GM18861 (cell line): ENCODE data around the gene TMEM225.
"Not testable (repeated sequence)": the region's sequence is repeated elsewhere in the genome, so short reads cannot be mapped to it uniquely, and the experiment has no call there.

Experiments used
- ATAC-seq: cut with Tn5 transposase; IDR thresholded peaks from one replicate; pipeline ENCODE4 v1.9.1; 2021; ENCODE audit not compliant: unreplicated experiment

The TMEM225 gene

GRCh38 chr11:123885570-123885969, at the start of gene TMEM225:
Gene TMEM225, minus strand, starts transcription at chr11:123885670. Its CDS starts 245 bp downstream, at chr11:123885425.
- no peak for ATAC-seq

DNA sequence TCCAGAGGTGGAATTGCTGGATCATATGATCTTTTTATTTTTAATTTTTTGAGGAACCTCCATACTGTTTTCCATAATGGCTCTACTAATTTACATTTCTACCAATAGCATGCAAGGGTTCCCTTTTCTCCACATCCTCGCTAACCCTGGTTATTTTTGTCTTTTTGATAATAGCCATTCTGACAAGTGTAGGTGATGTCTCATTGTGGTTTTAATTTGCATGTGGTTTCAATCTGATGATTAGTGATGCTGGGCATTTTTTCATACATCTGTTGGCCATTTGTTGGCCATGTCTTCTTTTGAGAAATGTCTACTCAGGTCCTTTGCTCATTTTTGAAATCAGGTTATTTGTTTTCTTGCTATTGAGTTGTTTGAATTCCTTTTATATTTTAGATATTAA, 38.6 kb upstream of the TMEM225 start:
- ATAC-seq: no peak

- no peak for ATAC-seq
Observed at GRCh38 chr11:123920943-123921342, 35.5 kb upstream of the TMEM225 start.

- ATAC-seq: no peak
Observed at GRCh38 chr11:123905826-123906225, 20.4 kb upstream of the TMEM225 start.

DNA sequence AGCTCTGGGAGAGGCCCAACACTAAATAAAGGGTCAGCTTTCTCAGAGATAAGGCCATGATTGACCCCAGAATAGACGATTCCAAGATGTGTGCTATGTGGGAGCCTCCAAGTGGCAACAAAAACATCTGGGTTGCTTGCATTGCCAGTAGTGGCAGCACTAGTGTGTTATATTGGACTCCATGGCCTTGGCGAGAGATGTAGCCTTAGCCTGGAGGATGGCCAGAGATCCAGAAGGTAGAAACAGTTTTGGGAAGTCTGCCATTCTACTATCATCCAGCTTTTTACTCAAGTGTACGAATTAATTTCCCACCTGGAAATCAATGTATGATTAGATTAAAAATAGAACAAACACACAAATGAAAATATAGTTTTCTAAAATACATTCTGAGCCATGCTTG, 19.5 kb upstream of the TMEM225 start:
- no peak for ATAC-seq

GRCh38 chr11:123903932-123904331, 18.5 kb upstream of the TMEM225 start:
- no peak for ATAC-seq

GRCh38 chr11:123901867-123902266, 16.4 kb upstream of the TMEM225 start, which contains the start of gene OR8D4:
Gene OR8D4, plus strand, starts transcription at chr11:123902167. Its CDS starts 4,265 bp downstream, at chr11:123906432.
- ATAC-seq: no peak

DNA sequence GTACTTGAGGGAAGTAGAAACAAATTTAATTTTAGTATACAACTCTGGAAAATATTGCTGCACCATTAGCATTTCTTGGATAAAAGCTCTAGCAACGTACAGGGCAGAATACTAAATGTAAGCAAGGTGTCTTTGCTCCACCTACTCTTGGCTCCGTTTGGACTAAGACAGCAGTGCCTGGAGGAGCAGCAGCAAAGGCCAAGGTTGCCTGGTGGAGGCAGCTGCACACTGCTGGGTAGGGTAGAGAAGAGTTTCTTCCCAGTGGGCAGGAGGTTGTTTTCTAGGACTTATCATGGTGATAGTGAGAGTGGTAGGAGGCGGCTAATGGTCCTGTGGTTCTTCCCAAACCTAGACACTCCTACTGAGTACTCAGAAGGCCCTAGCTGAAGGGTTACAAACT, 14.3 kb upstream of the TMEM225 start:
- ATAC-seq: no peak

- ATAC-seq: no peak
Observed at GRCh38 chr11:123892031-123892430, 6.6 kb upstream of the TMEM225 start.

DNA sequence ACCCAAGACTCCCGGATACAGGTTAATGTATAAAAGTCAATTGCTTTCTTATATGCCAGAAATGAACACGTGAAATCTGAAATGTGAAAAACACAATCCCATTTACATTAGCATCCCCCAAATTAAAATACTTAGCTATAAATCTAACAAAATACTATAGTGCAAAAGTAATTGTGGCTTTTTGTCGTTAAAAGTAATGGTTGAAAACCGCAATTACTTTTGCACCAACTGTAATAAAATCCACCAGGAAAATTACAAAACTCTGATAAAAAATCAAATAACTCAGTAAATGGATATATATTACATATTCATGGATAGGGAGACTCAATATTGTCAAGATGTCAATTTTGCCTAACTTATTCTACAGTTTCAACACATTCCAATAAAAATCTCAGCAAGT, 4.6 kb downstream of the TMEM225 start:
- ATAC-seq: no peak

- not testable (repeated sequence) for ATAC-seq
Observed at GRCh38 chr11:123867795-123868194, 17.7 kb downstream of the TMEM225 start.

GRCh38 chr11:123865293-123865692, 20.2 kb downstream of the TMEM225 start:
- ATAC-seq: not testable (repeated sequence)

DNA sequence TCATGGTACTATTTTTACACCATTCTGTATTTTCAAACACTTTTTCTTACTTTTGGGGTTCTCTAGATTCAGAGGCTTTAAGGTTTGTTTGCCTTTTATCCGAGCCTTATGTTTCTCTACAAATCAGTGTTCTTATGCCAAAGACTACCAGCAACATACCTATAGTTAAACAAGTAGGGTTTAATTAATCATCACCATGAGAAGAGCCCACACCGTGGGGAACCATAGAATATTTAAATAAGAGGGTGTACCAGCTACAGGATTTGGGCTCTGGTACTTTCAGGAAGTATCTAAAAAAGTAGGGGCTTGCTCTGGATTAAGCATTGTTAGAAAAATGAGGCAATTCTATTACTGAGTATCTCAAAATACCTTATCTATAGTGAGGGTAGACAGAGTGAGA, 25.7 kb downstream of the TMEM225 start:
- no peak for ATAC-seq

- no peak for ATAC-seq
Observed at GRCh38 chr11:123856444-123856843, 29.0 kb downstream of the TMEM225 start.

DNA sequence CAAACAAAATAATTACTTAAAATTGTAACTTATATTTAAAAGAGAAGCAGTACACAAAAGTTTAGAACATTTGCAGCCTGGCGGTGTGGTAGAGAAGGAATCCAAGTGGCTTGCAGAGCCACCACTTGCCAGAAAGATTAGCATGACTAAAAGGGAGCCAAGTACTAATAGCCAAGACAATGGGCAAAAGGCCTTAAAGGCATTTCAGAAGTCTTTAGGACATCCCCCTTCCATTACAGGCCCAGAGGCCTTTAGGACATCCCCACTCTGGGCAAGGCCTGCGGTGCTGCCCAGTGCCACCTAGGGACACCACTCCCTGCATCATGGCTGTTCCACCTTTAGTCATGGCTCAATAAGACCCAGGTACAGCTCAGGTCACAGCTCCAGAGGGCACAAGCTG, 32.4 kb downstream of the TMEM225 start:
- ATAC-seq: no peak

- no peak for ATAC-seq
Observed at GRCh38 chr11:123852321-123852720, 33.1 kb downstream of the TMEM225 start.

- ATAC-seq: no peak
Observed at GRCh38 chr11:123851110-123851509, 34.4 kb downstream of the TMEM225 start.

DNA sequence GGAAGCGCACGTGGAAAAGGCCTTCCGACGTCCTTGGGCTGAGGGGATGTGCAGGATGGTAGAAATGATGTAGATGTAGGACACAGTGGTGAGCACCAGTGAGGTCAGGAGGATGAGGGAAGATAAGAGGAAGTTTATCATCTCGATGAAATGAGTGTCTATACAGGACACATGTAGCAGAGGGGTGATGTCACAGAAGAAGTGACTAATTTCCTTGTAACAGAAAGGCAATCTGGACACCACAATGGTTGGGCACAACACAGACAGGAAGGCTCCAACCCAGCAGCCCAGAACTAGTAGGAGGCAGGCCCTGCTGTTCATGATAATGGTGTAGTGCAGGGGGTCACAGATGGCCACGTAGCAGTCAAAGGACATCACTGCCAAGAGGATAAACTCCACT, 44.3 kb downstream of the TMEM225 start:
- no peak for ATAC-seq

- ATAC-seq: no peak
Observed at GRCh38 chr11:123839131-123839530, 46.3 kb downstream of the TMEM225 start.

DNA sequence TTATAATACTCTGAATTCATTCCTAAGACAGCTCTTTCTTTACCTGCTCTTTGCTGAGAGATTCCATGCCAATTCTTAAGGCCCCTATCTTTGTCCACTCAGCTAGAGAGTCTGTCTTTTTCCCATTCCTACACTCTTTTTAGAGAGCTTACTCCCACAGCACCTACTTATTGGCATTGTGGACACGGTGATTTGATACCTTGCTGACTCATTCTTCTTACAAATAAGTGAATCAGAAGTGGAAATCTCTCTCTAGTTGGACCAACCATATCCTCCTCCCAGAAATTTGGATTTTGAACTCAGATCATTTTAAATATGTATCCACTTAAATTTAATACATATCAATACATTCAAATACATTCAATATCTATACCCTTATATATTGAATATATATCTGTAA, 46.8 kb downstream of the TMEM225 start:
- ATAC-seq: no peak

- no peak for ATAC-seq
Observed at GRCh38 chr11:123838199-123838598, 47.3 kb downstream of the TMEM225 start.

GRCh38 chr11:123833095-123833494, 52.4 kb downstream of the TMEM225 start:
- ATAC-seq: no peak
